Uterus (tissue), 2 donors: ENCODE data around the gene ISYNA1.

ENCODE experiments used
- CTCF ChIP-seq, 4 experiments: fragments of 200-600 bp in 2 of 4; fragments of 450-650 bp in 2 of 4; sonication (generic) in 2 of 4; IDR thresholded peaks; one replicate each; pipeline ENCODE4 v1.5.1; 2016 to 2019; ENCODE audit warnings: antibody characterized with exemption in 4 of 4, mild to moderate bottlenecking in 2 of 4, moderate library complexity in 1 of 4
- POLR2A ChIP-seq, 2 donors: fragments of 450-650 bp; IDR thresholded peaks; one replicate each; pipeline ENCODE4 v1.6.1; 2016; ENCODE audit warnings: antibody characterized with exemption in 2 of 2, mild to moderate bottlenecking in 1 of 2, moderate library complexity in 1 of 2

- TF ChIP-seq CTCF (IDR thresholded peaks at IDR 0.05), result no peak
- no peak for TF ChIP-seq POLR2A (IDR thresholded peaks at IDR 0.05)
Observed at GRCh38 chr19:18420930-18421329, 17.0 kb downstream of the ISYNA1 start.
